OCI-M2 (cell line): ENCODE results near the gene CTSW.

Source experiments
- DNase-seq: peaks from one replicate; lab custom pipeline; 2025; ENCODE audit not compliant: unreplicated experiment; lab: John Stamatoyannopoulos, UW

Gene CTSW

GRCh38 chr11:65865550-65866172 lies 14.0 kb upstream of the CTSW start:
- DNase-seq = no peak

DNA sequence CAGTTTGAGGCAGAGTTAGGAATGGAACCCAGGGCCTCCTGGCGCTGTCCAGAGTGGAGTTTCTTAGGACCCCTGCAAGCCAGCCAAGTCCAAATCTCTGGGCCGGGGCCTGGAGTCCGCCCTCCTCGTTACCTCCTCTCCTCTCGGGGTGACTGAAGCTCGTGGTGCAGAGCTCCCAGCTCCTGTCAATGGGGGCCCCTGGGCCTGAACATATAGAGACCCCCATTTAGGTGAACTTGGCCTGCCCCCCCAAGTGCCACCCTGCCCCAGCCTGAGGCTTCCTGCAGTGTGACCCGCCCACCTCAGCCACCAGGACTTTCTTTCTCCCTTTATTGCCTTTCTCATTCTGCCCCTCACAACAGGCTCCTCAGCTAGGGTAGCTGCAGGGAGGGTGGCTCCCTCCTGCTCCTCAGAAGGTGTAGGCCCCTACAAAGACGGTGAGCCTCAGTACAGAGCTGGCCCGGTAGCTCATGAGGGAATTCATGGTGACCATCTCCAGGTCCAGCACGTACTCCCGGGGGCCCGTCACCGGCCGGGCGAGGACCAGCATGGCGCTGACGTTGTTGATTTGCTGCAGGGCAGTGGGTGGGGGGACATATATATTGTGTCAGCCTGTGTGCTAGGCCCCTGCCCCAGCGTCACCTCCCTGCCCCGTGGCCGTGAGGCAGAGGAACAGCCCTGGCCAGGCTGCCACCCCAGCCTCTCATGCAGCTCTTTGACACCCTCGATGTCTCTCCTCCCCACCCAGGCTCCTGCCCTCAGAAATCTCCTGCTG lies 12.9 kb upstream of the CTSW start:
- no peak for DNase-seq

- DNase-seq = no peak
Measured at GRCh38 chr11:65867284-65868071, 12.2 kb upstream of the CTSW start.

- DNase-seq = no peak
Measured at GRCh38 chr11:65868076-65868667, 11.5 kb upstream of the CTSW start.

- no peak for DNase-seq
Measured at GRCh38 chr11:65868907-65869306, 10.7 kb upstream of the CTSW start.

- DNase-seq = no peak
Measured at GRCh38 chr11:65869643-65870306, 9.9 kb upstream of the CTSW start.

- no peak for DNase-seq
Measured at GRCh38 chr11:65870307-65870658, 9.4 kb upstream of the CTSW start.

GRCh38 chr11:65870706-65871681 lies 8.6 kb upstream of the CTSW start:
- no peak for DNase-seq

DNA sequence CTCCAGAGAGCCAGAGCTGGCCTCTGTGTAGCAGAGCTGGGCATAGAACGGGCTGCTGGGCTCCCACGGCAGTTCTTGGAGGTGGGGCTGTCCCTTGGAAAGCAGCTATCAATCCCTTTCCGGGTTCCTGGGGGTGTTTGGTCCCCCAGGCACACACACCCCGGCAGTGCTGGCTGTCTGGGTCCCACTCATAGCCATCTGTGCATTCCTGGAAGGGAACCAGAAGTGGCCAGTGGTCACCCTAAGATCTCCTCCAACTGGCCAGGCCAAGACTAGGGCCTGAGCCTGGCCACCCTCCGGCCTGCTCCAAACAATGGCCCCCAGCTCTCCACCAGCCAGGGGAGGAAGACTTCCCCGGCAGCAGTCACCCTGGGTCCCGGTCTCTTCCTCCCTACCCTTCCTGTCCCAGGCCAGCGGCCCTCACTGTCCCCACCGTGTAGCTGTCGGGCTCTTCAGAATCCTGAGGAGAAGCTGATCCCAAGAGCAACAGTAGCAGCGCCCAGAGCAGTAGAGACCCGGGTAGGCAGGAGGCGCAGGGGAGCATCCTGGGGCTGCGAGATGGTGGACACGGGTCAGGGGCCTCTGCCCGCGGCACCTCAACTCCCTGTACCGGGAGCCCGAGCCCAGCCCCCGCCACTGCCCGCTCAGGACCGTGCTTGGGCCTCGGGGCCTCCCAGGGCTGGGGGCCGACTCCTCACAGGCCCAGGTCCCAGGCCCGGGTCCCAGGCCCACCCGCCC lies 7.7 kb upstream of the CTSW start:
- DNase-seq = no peak

GRCh38 chr11:65872586-65873317 lies 6.9 kb upstream of the CTSW start, which contains the start of gene EFEMP2:
EFEMP2 (minus strand) TSS chr11:65872800; CDS start chr11:65872354, 446 bp downstream.
- DNase-seq = no peak

- peak; percentile 77 for DNase-seq
Measured at GRCh38 chr11:65873318-65874156, 6.1 kb upstream of the CTSW start.

GRCh38 chr11:65880027-65880426 lies 390 bp downstream of the CTSW start:
- no peak for DNase-seq

- DNase-seq = no peak
Measured at GRCh38 chr11:65880844-65881421, 1.3 kb downstream of the CTSW start.

- no peak for DNase-seq
Measured at GRCh38 chr11:65882120-65883057, 2.8 kb downstream of the CTSW start.

- DNase-seq = no peak
Measured at GRCh38 chr11:65883058-65883761, 3.6 kb downstream of the CTSW start.
